SW 1271 (cell line): ENCODE results near the gene OS9.

ENCODE experiments used
- DNase-seq, 2 experiments: peaks; one replicate each; lab custom pipeline; 2025; lab: John Stamatoyannopoulos, UW

The OS9 gene

DNA sequence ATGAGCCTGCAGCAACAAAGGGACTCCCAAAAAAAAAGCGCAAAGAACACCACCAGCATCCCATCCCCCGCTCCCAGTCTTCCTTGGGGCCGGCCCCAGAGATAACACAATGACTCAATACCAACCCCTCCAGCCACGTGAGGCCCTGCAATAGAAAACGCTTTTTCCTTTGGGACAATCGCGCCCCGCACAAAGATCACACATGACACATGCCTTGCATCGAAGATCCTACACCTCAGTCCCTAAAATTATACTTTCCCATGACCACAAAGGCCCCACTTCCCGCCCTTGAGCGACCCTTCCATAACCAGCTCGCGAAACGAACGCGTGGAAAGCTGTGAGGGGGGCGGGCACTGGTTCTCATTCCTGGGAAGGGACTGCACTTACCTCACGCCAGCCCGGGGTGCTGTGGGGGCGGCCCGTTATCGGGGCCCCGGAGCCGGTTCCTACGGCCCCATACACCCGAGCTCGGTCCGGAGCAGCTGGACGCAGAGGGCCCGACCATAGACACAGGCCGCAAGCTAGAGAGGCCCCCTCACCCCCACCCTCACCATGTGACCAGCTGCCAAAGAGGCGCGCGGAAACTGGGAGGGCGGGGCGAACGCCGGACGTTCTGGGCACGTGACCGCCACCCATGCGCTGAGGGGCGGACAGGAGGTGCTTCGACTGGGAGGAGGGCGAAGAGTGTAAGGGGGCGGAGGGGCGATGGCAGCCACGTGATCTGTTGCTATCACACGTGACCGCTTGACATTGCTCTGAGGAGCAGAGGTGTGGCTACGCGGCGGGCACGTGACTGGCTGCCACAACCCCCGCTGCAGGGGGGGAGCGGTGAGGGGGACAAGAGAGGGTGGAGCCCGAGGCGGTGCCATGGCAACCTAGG lies 58.1 kb downstream of the OS9 start, which contains the start of gene CDK4:
Gene CDK4 (minus strand): TSS at position 523 of the 880 bp plus-strand sequence. CDS start 593 bp downstream, outside the sequence.
- DNase-seq = peak; percentile 97 to 99

DNA sequence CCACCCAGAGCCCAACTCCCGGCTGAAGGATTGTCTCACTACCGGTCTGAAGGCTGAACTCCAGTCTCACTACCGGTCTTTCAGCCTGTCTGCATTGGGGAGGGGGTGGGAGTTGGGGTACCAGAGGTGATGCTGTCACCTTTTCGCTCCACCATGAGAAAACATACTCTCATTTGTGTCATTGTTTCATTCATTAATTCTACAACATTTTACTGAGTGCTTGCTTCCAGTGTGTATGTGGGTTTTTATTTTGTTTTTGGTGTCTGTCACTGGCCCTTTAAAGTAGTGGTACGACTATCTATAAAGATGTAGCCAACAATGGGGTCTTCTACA lies 58.7 kb downstream of the OS9 start:
- DNase-seq = no peak

DNA sequence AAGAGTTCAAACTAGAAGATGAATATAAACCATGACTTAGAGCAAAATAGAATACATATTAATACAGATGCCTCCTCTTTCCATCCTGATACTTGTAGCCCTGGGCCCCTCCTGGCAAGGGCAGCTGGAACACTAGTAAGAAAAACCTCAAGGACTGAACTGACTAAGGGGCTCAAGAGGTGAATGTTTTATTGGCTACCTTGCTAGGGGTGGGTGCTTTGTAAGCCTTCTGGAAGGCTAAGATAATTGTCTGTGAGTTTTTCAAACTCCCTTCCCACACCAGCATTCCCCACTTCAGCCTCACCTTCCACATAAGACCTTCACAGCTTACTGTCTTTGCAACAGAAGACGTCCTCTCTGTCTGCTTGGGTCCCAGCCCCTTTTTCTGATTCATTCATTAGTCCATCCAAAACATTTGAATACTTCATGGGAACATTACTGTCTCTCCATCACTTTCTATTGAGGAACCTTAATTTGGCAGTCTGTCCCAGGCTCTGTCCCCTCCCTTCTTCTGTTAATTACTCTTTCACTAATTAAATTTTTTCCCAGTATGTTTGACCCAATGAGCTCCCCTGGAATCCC lies 59.9 kb downstream of the OS9 start:
- DNase-seq = no peak

DNA sequence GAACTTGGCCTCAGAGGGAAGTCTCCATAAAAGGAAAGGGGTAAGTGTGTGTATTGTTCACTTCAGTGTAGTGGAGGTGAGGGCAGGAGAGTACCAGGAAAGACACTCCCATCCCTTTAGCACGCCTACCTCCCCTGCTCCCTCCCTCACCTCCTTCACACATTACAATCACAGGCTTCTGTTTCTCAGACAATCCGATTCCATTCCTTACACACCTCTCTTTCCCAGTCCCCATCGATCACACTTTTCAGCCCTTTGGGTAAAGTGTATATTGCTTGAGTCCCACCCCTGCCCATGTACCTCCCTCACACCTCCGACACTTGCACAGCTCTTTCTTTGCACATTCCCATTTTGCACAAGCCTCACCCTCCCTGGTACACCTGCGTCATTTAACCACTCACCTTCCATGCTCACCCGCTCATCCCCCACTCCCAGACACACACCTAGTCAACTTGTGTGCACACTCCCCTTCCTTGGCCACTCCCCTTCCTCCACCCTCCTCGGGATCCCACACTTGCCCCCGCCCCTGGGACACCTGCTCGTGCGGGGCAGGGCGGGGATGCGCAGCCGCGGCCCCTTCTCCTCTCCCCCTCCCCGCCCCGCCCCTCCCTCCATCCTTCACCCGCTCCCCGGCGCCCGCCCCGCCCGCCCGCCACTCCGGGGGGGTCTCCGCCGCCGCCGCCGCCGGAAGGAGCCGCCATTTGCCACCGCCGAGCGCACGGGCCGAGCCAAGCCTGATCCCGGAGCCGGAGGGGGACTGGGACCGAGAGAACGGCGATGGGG lies 60.7 kb downstream of the OS9 start, which contains the start of gene MARCHF9:
Gene MARCHF9 (plus strand): TSS at position 693 of the 783 bp plus-strand sequence. CDS start 426 bp downstream, outside the sequence.
- peak in 1 of 2 experiments; percentile 57 for DNase-seq

GRCh38 chr12:57755194-57755453 lies 61.2 kb downstream of the OS9 start:
- no peak for DNase-seq

DNA sequence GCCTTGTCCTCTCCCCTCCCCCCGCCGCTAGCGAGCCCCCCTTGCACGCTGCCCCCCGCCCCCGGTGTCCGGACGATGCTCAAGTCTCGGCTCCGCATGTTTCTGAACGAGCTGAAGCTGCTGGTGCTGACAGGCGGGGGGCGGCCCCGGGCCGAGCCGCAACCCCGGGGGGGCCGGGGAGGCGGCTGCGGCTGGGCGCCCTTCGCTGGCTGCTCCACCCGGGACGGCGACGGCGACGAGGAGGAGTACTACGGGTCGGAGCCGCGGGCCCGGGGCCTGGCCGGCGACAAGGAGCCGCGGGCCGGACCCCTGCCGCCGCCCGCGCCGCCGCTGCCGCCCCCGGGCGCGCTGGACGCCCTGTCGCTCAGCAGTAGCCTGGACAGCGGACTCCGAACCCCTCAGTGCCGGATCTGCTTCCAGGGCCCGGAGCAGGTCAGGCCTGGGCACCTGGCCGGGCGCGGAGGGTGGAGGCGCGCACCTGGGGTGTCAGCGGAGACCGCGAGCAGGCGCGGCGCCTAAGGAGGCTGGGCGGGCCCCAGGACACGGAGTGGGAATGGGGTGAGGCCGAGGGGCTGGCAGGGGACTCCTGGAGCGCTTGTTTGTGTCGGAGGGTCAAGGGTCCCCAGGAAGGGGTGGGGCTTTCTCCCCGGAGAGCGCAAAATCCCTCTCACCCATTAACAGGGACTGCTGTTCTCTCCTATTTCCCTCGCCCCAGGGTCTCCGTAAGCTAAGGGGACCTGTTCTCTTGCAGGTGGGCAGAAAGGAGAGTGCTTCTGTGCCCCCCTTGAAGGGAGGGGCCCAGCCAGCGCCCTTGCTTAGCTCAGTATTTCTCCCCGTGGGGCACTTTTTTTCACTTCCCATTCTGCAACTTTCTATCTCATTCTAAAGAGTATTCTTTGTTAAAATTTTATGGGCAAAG lies 61.8 kb downstream of the OS9 start:
- no peak for DNase-seq

DNA sequence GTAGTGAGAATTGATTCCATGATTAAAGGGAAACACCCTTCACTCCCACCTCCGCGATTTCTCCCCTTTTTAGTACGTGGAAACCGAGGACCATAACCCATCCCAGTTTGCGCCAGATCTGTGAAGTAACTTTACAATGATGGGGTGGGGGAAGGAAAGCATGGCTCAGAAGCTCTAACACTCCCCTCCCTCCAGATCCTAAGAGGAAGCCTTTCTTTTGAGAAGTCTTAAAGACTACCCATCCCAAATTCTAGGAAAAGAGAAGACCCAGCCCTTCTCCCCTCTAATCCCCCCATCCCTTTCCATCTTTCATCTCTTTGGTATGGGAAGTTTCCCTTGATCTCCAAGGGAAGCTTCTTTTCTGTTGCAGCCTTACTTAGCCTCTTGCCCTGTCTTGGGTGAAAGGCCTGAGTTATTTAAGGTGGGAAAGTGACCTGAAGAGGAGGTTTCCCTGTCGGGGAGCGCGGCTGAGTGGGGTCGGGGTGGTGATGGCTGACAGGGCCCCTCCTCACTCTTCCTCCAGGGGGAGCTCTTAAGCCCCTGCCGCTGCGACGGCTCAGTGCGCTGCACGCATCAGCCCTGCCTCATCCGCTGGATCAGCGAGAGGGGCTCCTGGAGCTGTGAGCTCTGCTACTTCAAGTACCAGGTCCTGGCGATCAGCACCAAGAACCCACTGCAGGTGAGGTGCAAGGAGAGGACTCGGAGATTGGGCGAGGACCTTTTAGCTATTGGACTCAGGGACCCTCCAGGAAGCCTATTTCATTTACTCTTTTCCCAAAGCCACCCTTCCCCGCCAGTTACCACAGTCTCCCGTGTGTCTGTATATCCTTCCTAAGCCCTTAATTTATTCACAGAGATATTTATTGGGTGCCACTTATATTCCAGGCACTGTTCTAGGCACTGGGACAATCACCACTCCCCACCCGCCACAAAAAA lies 62.7 kb downstream of the OS9 start:
- DNase-seq = no peak

GRCh38 chr12:57757771-57758170 lies 63.8 kb downstream of the OS9 start:
- no peak for DNase-seq

- DNase-seq = no peak
Observed at GRCh38 chr12:57758552-57759359, 64.8 kb downstream of the OS9 start.

DNA sequence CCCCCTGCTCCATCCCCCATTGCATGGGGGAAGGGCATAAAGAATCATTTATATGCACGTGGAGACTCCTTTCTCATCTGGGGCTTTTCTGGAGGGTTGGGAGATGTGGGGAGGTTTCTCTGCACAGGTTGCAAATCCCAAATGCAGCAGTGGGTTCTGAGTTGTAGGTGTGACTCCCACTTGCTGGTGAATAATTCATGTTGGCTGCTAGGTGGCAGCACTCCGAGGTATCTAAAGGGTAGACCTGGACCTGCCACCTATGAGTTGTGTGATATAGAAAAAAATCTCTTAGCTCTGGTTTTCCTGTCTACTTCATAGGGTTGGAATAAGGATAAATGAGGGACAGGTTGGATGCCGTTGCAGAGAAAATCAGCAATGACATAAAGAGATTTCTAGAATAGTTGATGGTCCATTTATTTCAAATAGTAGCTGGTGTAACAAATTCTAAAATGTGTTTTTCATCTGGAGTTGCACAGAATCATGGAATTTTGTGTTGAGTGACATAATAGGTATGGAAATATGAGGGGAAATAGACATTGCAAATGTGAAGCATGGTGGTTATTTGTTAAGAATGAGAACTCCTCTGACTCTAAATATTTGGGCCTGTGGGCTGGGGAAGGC lies 65.5 kb downstream of the OS9 start:
- peak in 1 of 2 experiments; percentile 57 for DNase-seq

GRCh38 chr12:57760347-57760982 lies 66.5 kb downstream of the OS9 start:
- no peak for DNase-seq

DNA sequence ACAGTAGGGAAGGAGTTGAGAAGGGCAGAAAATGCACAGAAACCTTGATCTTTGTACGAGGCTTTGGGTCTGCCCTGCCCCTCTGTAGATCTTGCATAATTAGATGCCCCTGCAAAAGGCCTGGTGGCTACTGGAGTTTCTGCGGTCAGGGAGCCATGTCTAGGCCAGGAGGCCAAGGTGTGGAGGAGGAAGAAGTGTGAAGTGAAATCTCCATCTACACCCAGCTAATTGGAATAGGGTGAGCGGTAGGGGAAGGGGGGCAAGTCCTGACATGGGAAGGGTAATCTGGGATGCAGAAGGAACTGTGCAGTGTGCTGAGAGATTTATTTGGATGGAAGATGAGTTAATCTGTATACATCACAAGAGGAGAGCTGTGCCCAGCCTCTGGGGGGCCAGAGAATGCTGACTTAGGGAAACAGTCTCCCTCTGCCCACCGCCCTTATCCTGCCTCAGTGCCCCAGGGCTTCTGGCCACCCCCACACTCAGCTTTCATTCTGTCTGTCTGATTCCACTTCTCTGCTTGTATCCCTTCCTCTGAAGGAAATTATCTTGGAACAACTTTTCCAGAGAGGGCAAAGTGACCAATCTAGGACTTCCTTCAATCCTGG lies 67.6 kb downstream of the OS9 start:
- no peak for DNase-seq

DNA sequence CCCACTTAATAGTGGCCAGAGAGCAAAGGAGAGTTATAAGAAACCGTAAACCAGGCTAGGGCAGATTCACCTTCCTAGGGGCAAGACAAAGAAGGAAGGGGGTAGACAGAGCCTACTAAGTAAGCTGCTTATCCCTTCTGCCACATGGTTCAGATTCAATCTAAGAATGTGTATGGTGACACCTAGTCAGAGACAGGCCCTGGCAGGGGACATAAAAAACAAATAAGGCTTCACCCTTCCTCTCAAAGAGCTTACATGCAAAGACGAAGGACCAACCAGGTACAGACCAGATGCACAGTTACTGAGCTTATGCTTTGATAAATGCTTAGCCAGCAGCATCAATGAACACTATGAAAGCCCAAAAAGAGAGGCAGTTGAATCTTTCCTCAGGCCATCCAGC lies 68.5 kb downstream of the OS9 start:
- DNase-seq = no peak

- no peak for DNase-seq
Observed at GRCh38 chr12:57763881-57764661, 70.1 kb downstream of the OS9 start.

- DNase-seq = no peak
Observed at GRCh38 chr12:57764662-57765002, 70.7 kb downstream of the OS9 start.

- DNase-seq = peak in 1 of 2 experiments; percentile 58
Observed at GRCh38 chr12:57765003-57765697, 71.2 kb downstream of the OS9 start.
